Astrocyte (in vitro differentiated cells and primary cell): ENCODE measurements around the gene HDAC1. TPM values are rescaled to one million over a fixed set of nuclear protein-coding genes. Genes with fewer than 3 reads are reported as not detected.

Source experiments
- DNase-seq: peaks from one replicate; pipeline ENCODE4 v3.0.0-alpha.2; 2010; ENCODE audit warnings: low read depth
- FAIRE-seq: peaks from 2 replicates; lab custom pipeline; 2011; peaks lifted over from hg19 to GRCh38; lab: Jason Lieb, UNC
- H2AFZ ChIP-seq: 2 replicates; pipeline ENCODE4 v1.6.0; 2012; ENCODE audit warnings: low read depth, low read length, inconsistent platforms
- H3K27ac ChIP-seq: 2 replicates; pipeline ENCODE4 v1.5.1; 2011; ENCODE audit warnings: low read depth, low read length, inconsistent platforms
- H3K27me3 ChIP-seq: 2 replicates; pipeline ENCODE4 v1.6.0; 2011; ENCODE audit warnings: low read length, inconsistent platforms; ENCODE audit not compliant: insufficient read depth
- H3K36me3 ChIP-seq: 2 replicates; pipeline ENCODE4 v1.5.1; 2011; ENCODE audit warnings: low read length, inconsistent platforms; ENCODE audit not compliant: insufficient read depth
- H3K4me1 ChIP-seq: 2 replicates; pipeline ENCODE4 v1.5.1; 2011; ENCODE audit warnings: low read length, inconsistent platforms; ENCODE audit not compliant: insufficient read depth
- H3K4me2 ChIP-seq: 2 replicates; pipeline ENCODE4 v1.6.0; 2012; ENCODE audit warnings: low read length, inconsistent platforms
- H3K4me3 ChIP-seq: 2 replicates; pipeline ENCODE4 v1.5.1; 2011; ENCODE audit warnings: low read depth, mild to moderate bottlenecking, low read length, inconsistent platforms; ENCODE audit not compliant: insufficient read depth
- H3K79me2 ChIP-seq: 2 replicates; pipeline ENCODE4 v1.6.0; 2012; ENCODE audit warnings: mild to moderate bottlenecking, low read length, inconsistent platforms; ENCODE audit not compliant: insufficient read depth
- H3K9ac ChIP-seq: 2 replicates; pipeline ENCODE4 v1.6.0; 2012; ENCODE audit warnings: mild to moderate bottlenecking, low read length, inconsistent platforms
- H3K9me3 ChIP-seq: 2 replicates; pipeline ENCODE4 v1.5.1; 2012; ENCODE audit warnings: low read depth, mild to moderate bottlenecking, low read length, inconsistent platforms; ENCODE audit not compliant: insufficient read depth
- H4K20me1 ChIP-seq: 2 replicates; pipeline ENCODE4 v1.6.0; 2012; ENCODE audit warnings: low read length, inconsistent platforms; ENCODE audit not compliant: insufficient read depth
- H3K27ac Mint-ChIP-seq: one replicate; pipeline ENCODE4 v1.8.0; 2021; ENCODE audit warnings: mild to moderate bottlenecking, mixed read lengths; ENCODE audit not compliant: unreplicated experiment
- H3K27me3 Mint-ChIP-seq: one replicate; pipeline ENCODE4 v1.8.0; 2021; ENCODE audit warnings: low read depth, mixed read lengths; ENCODE audit not compliant: unreplicated experiment
- H3K36me3 Mint-ChIP-seq: one replicate; pipeline ENCODE4 v1.8.0; 2021; ENCODE audit warnings: low read depth, mixed read lengths; ENCODE audit not compliant: unreplicated experiment
- H3K4me1 Mint-ChIP-seq: one replicate; pipeline ENCODE4 v1.8.0; 2021; ENCODE audit warnings: low read depth, mixed read lengths; ENCODE audit not compliant: unreplicated experiment
- H3K4me3 Mint-ChIP-seq: one replicate; pipeline ENCODE4 v1.8.0; 2021; ENCODE audit warnings: mild to moderate bottlenecking, moderate library complexity, mixed read lengths; ENCODE audit not compliant: unreplicated experiment
- H3K9me3 Mint-ChIP-seq: one replicate; pipeline ENCODE4 v1.8.0; 2021; ENCODE audit warnings: mild to moderate bottlenecking, mixed read lengths; ENCODE audit not compliant: unreplicated experiment
- CTCF ChIP-seq: IDR thresholded peaks from 2 replicates; pipeline ENCODE4 v1.5.1; 2011; ENCODE audit warnings: low read depth, mild to moderate bottlenecking, inconsistent platforms, low read length, moderate library complexity; ENCODE audit not compliant: insufficient read depth
- EZH2 ChIP-seq: IDR thresholded peaks from 2 replicates; pipeline ENCODE4 v1.6.1; 2012; ENCODE audit warnings: mild to moderate bottlenecking, low read length, inconsistent platforms; ENCODE audit not compliant: insufficient read depth
- total RNA-seq: library from RNA; stranded (reverse); gene quantifications from 2 replicates; pipeline ENCODE4 v1.2.1, GENCODE V29; 2021

HDAC1 gene
- total RNA-seq, 1 donor from 2014 or later, result 99.6 TPM

- H3K4me3 Mint-ChIP-seq, result peak overlapping the region; percentile 95
- peaks cover 35% of the 10 kb centered on the region for H3K4me1 Mint-ChIP-seq
- H3K9me3 Mint-ChIP-seq, result peaks cover 1% of the 10 kb centered on the region
- FAIRE-seq (no peak), DNase-seq (no peak)
- H3K79me2 ChIP-seq, result peaks cover 36% of the 10 kb centered on the region
- H3K27me3 ChIP-seq, result no peaks in the 10 kb centered on the region
- peaks cover 28% of the 10 kb centered on the region for H3K36me3 ChIP-seq
- no peak for TF ChIP-seq CTCF
- TF ChIP-seq EZH2, result no peak
- H3K4me2 ChIP-seq, result peak overlapping the region; percentile 87
- no peak overlapping the region for H2AFZ ChIP-seq
- H3K27ac Mint-ChIP-seq, result peak overlapping the region; percentile 35
- peak overlapping the region; percentile 90 for H3K9ac ChIP-seq
- H4K20me1 ChIP-seq, result peaks cover 63% of the 10 kb centered on the region
- H3K4me3 ChIP-seq, result peak overlapping the region; percentile 90
- no peak overlapping the region for H3K27ac ChIP-seq
- peaks cover 28% of the 10 kb centered on the region for H3K36me3 Mint-ChIP-seq
- peaks cover 40% of the 10 kb centered on the region for H3K4me1 ChIP-seq
- no peaks in the 10 kb centered on the region for H3K27me3 Mint-ChIP-seq
- no peaks in the 10 kb centered on the region for H3K9me3 ChIP-seq
These were observed 42.5 kb downstream of the HDAC1 start for GRCh38 chr1:32334274-32334861.

GRCh38 chr1:32334864-32335534, 43.1 kb downstream of the HDAC1 start:
- Mint-ChIP-seq H3K4me1 (peaks cover 40% of the 10 kb centered on the region), H3K9me3 (no peaks in the 10 kb centered on the region), H3K36me3 (peaks cover 27% of the 10 kb centered on the region), H3K27ac (peak overlapping the region; percentile 73), H3K27me3 (no peaks in the 10 kb centered on the region), H3K4me3 (peak overlapping the region; percentile 95)
- no peaks in the 10 kb centered on the region for H3K9me3 ChIP-seq
- H3K79me2 ChIP-seq, result peaks cover 36% of the 10 kb centered on the region
- peaks cover 60% of the 10 kb centered on the region for H4K20me1 ChIP-seq
- no peaks in the 10 kb centered on the region for H3K27me3 ChIP-seq
- H3K4me2 ChIP-seq, result peak overlapping the region; percentile 87
- no peak for FAIRE-seq
- peak overlapping the region; percentile 90 for H3K4me3 ChIP-seq
- H3K4me1 ChIP-seq, result peaks cover 47% of the 10 kb centered on the region
- peak overlapping the region; percentile 90 for H3K9ac ChIP-seq
- DNase-seq, result no peak
- peak overlapping the region; percentile 69 for H3K27ac ChIP-seq
- peaks cover 22% of the 10 kb centered on the region for H3K36me3 ChIP-seq
- TF ChIP-seq CTCF (peak; percentile 39), EZH2 (no peak)
- no peak overlapping the region for H2AFZ ChIP-seq

GRCh38 chr1:32335535-32335789, 43.6 kb downstream of the HDAC1 start:
- H3K36me3 Mint-ChIP-seq, result peaks cover 25% of the 10 kb centered on the region
- Histone ChIP-seq H3K9ac (peak overlapping the region; percentile 90), H2AFZ (no peak overlapping the region), H3K27ac (peak overlapping the region; percentile 69), H3K79me2 (peaks cover 36% of the 10 kb centered on the region), H3K36me3 (peaks cover 22% of the 10 kb centered on the region), H3K4me3 (peak overlapping the region; percentile 90), H3K9me3 (no peaks in the 10 kb centered on the region), H3K4me1 (peaks cover 50% of the 10 kb centered on the region), H3K27me3 (no peaks in the 10 kb centered on the region), H3K4me2 (peak overlapping the region; percentile 87), H4K20me1 (peaks cover 56% of the 10 kb centered on the region)
- no peaks in the 10 kb centered on the region for H3K9me3 Mint-ChIP-seq
- FAIRE-seq (no peak), DNase-seq (no peak)
- no peaks in the 10 kb centered on the region for H3K27me3 Mint-ChIP-seq
- no peak for TF ChIP-seq CTCF
- no peak for TF ChIP-seq EZH2
- no peak overlapping the region for H3K27ac Mint-ChIP-seq
- no peak overlapping the region for H3K4me3 Mint-ChIP-seq
- peaks cover 41% of the 10 kb centered on the region for H3K4me1 Mint-ChIP-seq
